H9 (cell line): Measurements from ENCODE around the gene MED17. TPM values are rescaled to one million over a fixed set of nuclear protein-coding genes. Genes with fewer than 3 reads are reported as not detected.
A peak's percentile ranks its signal among the peaks of the same experiment; 100 is the strongest.

Experiments
- DNase-seq: peaks from one replicate; pipeline ENCODE4 v3.0.0-alpha.2; 2017
- H2AFZ ChIP-seq: one replicate; pipeline ENCODE4 v1.6.1; 2013; ENCODE audit warnings: mild to moderate bottlenecking, low read length, control low read depth, moderate library complexity
- H2AK5ac ChIP-seq: 2 replicates; pipeline ENCODE4 v1.6.1; 2013; ENCODE audit warnings: low read length, control low read depth, mixed read lengths; ENCODE audit not compliant: insufficient read length
- H2BK120ac ChIP-seq: one replicate; pipeline ENCODE4 v1.6.1; 2013; ENCODE audit warnings: low read depth, mild to moderate bottlenecking, low read length, control low read depth, inconsistent platforms; ENCODE audit not compliant: poor library complexity, severe bottlenecking
- H2BK12ac ChIP-seq: 2 replicates; pipeline ENCODE4 v1.6.1; 2013; ENCODE audit warnings: low read length, control low read depth, mixed read lengths, low read depth; ENCODE audit not compliant: insufficient read length
- H2BK15ac ChIP-seq: 2 replicates; pipeline ENCODE4 v1.6.1; 2013; ENCODE audit warnings: low read depth, low read length, control low read depth
- H2BK20ac ChIP-seq: one replicate; pipeline ENCODE4 v1.6.1; 2013; ENCODE audit warnings: low read depth, mild to moderate bottlenecking, low read length, control low read depth, inconsistent platforms; ENCODE audit not compliant: poor library complexity, severe bottlenecking
- H2BK5ac ChIP-seq: 2 replicates; pipeline ENCODE4 v1.6.1; 2013; ENCODE audit warnings: low read length, control low read depth, mixed read lengths; ENCODE audit not compliant: insufficient read length
- H3K14ac ChIP-seq: 2 replicates; pipeline ENCODE4 v1.6.1; 2013; ENCODE audit warnings: low read length, control low read depth; ENCODE audit not compliant: insufficient read depth
- H3K18ac ChIP-seq: 2 replicates; pipeline ENCODE4 v1.6.1; 2013; ENCODE audit warnings: low read depth, mild to moderate bottlenecking, mixed read lengths, low read length, control low read depth; ENCODE audit not compliant: insufficient read length
- H3K23ac ChIP-seq: 2 replicates; pipeline ENCODE4 v1.6.1; 2013; ENCODE audit warnings: low read length, control low read depth, mixed read lengths, low read depth; ENCODE audit not compliant: insufficient read length
- H3K23me2 ChIP-seq: 2 replicates; pipeline ENCODE4 v1.6.1; 2013; ENCODE audit warnings: low read depth, mild to moderate bottlenecking, mixed read lengths, low read length, control low read depth; ENCODE audit not compliant: insufficient read length, poor library complexity, severe bottlenecking
- H3K27ac ChIP-seq: 2 replicates; pipeline ENCODE4 v1.5.1; 2013; ENCODE audit warnings: low read length, control low read depth, mixed read lengths, low read depth; ENCODE audit not compliant: insufficient read length
- H3K27me3 ChIP-seq: 2 replicates; pipeline ENCODE4 v1.6.1; 2013; ENCODE audit warnings: low read length, control low read depth, inconsistent platforms; ENCODE audit not compliant: insufficient read depth
- H3K4ac ChIP-seq: 2 replicates; pipeline ENCODE4 v1.6.1; 2013; ENCODE audit warnings: low read depth, mild to moderate bottlenecking, control low read depth, inconsistent platforms, low read length, moderate library complexity
- H3K4me1 ChIP-seq: 2 replicates; pipeline ENCODE4 v1.6.1; 2013; ENCODE audit warnings: low read length, control low read depth, inconsistent platforms; ENCODE audit not compliant: insufficient read depth
- H3K4me2 ChIP-seq: 2 replicates; pipeline ENCODE4 v1.6.1; 2013; ENCODE audit warnings: low read length, control low read depth, mixed read lengths; ENCODE audit not compliant: insufficient read length, insufficient read depth
- H3K56ac ChIP-seq: 2 replicates; pipeline ENCODE4 v1.6.1; 2013; ENCODE audit warnings: low read depth, mild to moderate bottlenecking, mixed read lengths, low read length, control low read depth; ENCODE audit not compliant: insufficient read length
- H3K79me1 ChIP-seq: 2 replicates; pipeline ENCODE4 v1.6.1; 2013; ENCODE audit warnings: low read depth, mild to moderate bottlenecking, moderate library complexity, low read length, control low read depth, inconsistent platforms; ENCODE audit not compliant: insufficient read depth, poor library complexity, severe bottlenecking
- H3K79me2 ChIP-seq: 2 replicates; pipeline ENCODE4 v1.6.1; 2013; ENCODE audit warnings: low read length, control low read depth, inconsistent platforms; ENCODE audit not compliant: insufficient read depth
- H3K9ac ChIP-seq: 2 replicates; pipeline ENCODE4 v1.6.1; 2013; ENCODE audit warnings: low read length, control low read depth, mixed read lengths; ENCODE audit not compliant: insufficient read length; ENCODE audit errors: extremely low read depth
- H3K9me3 ChIP-seq: one replicate; pipeline ENCODE4 v1.6.1; 2013; ENCODE audit warnings: low read depth, low read length, inconsistent platforms; ENCODE audit not compliant: control insufficient read depth
- H3T11ph ChIP-seq: one replicate; pipeline ENCODE4 v1.6.1; 2013; ENCODE audit warnings: mild to moderate bottlenecking, low read length, control low read depth, inconsistent platforms
- H4K20me1 ChIP-seq: one replicate; pipeline ENCODE4 v1.6.1; 2013; ENCODE audit not compliant: control insufficient read depth, insufficient read length, insufficient read depth
- H4K5ac ChIP-seq: 2 replicates; pipeline ENCODE4 v1.6.1; 2013; ENCODE audit warnings: low read depth, mild to moderate bottlenecking, mixed read lengths, low read length, control low read depth; ENCODE audit not compliant: insufficient read length
- H4K8ac ChIP-seq: replicated peaks from 2 replicates; pipeline ENCODE4 v1.6.1; 2013; ENCODE audit warnings: low read length, control low read depth, mixed read lengths, low read depth; ENCODE audit not compliant: insufficient read length
- H4K91ac ChIP-seq: 2 replicates; pipeline ENCODE4 v1.6.1; 2013; ENCODE audit warnings: low read depth, mild to moderate bottlenecking, moderate library complexity, mixed read lengths, low read length, control low read depth; ENCODE audit not compliant: insufficient read length
- H3K27ac Mint-ChIP-seq, 3 experiments: 2 replicates in 2 of 3; 3 replicates in 1 of 3; pipeline ENCODE4 v1.8.0; 2020 to 2021; ENCODE audit warnings: mixed read lengths in 3 of 3, mild to moderate bottlenecking in 1 of 3, moderate library complexity in 1 of 3
- H3K27me3 Mint-ChIP-seq: 2 replicates; pipeline ENCODE4 v1.8.0; 2021; ENCODE audit warnings: low read depth, mild to moderate bottlenecking, moderate library complexity, mixed read lengths
- H3K36me3 Mint-ChIP-seq, 3 experiments: 2 replicates in 2 of 3; 3 replicates in 1 of 3; pipeline ENCODE4 v1.8.0; 2020 to 2021; ENCODE audit warnings: low read depth in 3 of 3, mixed read lengths in 3 of 3; ENCODE audit not compliant: insufficient read depth in 1 of 3
- H3K4me1 Mint-ChIP-seq, 2 experiments: 2 replicates each; pipeline ENCODE4 v1.8.0; 2020; ENCODE audit warnings: mixed read lengths in 2 of 2
- H3K4me3 Mint-ChIP-seq, 2 experiments: 2 replicates in 1 of 2; 3 replicates in 1 of 2; pipeline ENCODE4 v1.8.0; 2020 to 2021; ENCODE audit warnings: mild to moderate bottlenecking in 2 of 2, mixed read lengths in 2 of 2, moderate library complexity in 1 of 2
- H3K9me3 Mint-ChIP-seq, 2 experiments: 2 replicates in 1 of 2; 3 replicates in 1 of 2; pipeline ENCODE4 v1.8.0; 2020; ENCODE audit warnings: mild to moderate bottlenecking in 2 of 2, mixed read lengths in 2 of 2, moderate library complexity in 1 of 2
- CTCF ChIP-seq: fragments of 200-600 bp; sonication (generic); conservative IDR thresholded peaks from 3 replicates; pipeline ENCODE4 v1.8.0; 2021; ENCODE audit warnings: antibody characterized with exemption, mild to moderate bottlenecking
- whole genome bisulfite sequencing: extraction: QIAGEN DNeasy Blood & Tissue Kit; methylation state at CpG from one replicate; pipeline ENCODE4 v1.1.7; 2013; ENCODE audit warnings: missing lambda C conversion rate, low lambda C conversion rate, mixed read lengths; ENCODE audit not compliant: insufficient read length; ENCODE audit errors: extremely low coverage; 5-methylcytosine and 5-hydroxymethylcytosine counted together
- total RNA-seq: library from RNA; stranded (reverse); gene quantifications from 2 replicates; pipeline ENCODE4 v1.2.1, GENCODE V29; 2021

MED17 gene
- total RNA-seq, 1 experiment from 2014 or later = 43.3 TPM

GRCh38 chr11:93738647-93739081 is 45.4 kb upstream of the MED17 start:
- no peak overlapping the region for H4K8ac ChIP-seq
- H3K23ac ChIP-seq = no peak overlapping the region
- TF ChIP-seq CTCF = no peak
- no peak overlapping the region for H2BK5ac ChIP-seq
- H3K27me3 ChIP-seq = no peaks in the 10 kb centered on the region
- Mint-ChIP-seq H3K27ac (peak overlapping the region; percentile 77 to 97 (median 89); a peak in 5 of 7 replicates), H3K27me3 (peaks cover 2% of the 10 kb centered on the region; the same call in 1 of the 2 replicates), H3K4me1 (peaks cover 35 to 54% of the 10 kb centered on the region in 2 experiments), H3K4me3 (peak overlapping the region; percentile 100), H3K9me3 (no peaks in the 10 kb centered on the region; a peak in 1 of 5 replicates), H3K36me3 (peaks cover 67 to 81% (median 75%) of the 10 kb centered on the region in 3 experiments)
- H3K79me2 ChIP-seq = peaks cover 25% of the 10 kb centered on the region; the same call in 1 of the 2 replicates
- H2AFZ ChIP-seq = no peak overlapping the region
- no peak overlapping the region for H3K27ac ChIP-seq
- peak overlapping the region; percentile 74 for H3K9ac ChIP-seq
- no peak overlapping the region for H2BK120ac ChIP-seq
- H3K56ac ChIP-seq = no peak overlapping the region
- no peaks in the 10 kb centered on the region for H3K4me1 ChIP-seq
- H3K4ac ChIP-seq = no peak overlapping the region
- no peaks in the 10 kb centered on the region for H4K20me1 ChIP-seq
- no peak overlapping the region for H4K5ac ChIP-seq
- no peaks in the 10 kb centered on the region for H3K9me3 ChIP-seq
- H2BK15ac ChIP-seq = no peak overlapping the region
- no peak overlapping the region for H2AK5ac ChIP-seq
- H3K79me1 ChIP-seq = peaks cover 3% of the 10 kb centered on the region
- no peak overlapping the region for H3K14ac ChIP-seq
- peak overlapping the region; percentile 95 for H3K4me2 ChIP-seq
- no peak overlapping the region for H3T11ph ChIP-seq
- DNase-seq = no peak
- peaks cover 11% of the 10 kb centered on the region for H3K23me2 ChIP-seq
- no peak overlapping the region for H4K91ac ChIP-seq
- H2BK20ac ChIP-seq = no peak overlapping the region
- H3K18ac ChIP-seq = no peak overlapping the region
- H2BK12ac ChIP-seq = no peak overlapping the region
- WGBS = no CpG with 5 or more reads among the region's 6 CpGs
